Gastrocnemius medialis (tissue), 4 donors: ENCODE data around the gene RNASE11.

Experiments
- POLR2A ChIP-seq, 2 donors: fragments of 450-650 bp; IDR thresholded peaks; one replicate each; pipeline ENCODE4 v1.6.1; 2017; ENCODE audit warnings: antibody characterized with exemption in 2 of 2, mild to moderate bottlenecking in 2 of 2, moderate library complexity in 2 of 2
- TF ChIP-seq, protein P1 (sequence below), 5 experiments: fragments of 450-650 bp in 3 of 5; fragments of 200-600 bp in 2 of 5; sonication (generic) in 2 of 5; IDR thresholded peaks in 4 of 5; conservative IDR thresholded peaks in 1 of 5; 1 replicate in 4 of 5; 2 replicates in 1 of 5; pipeline ENCODE4 v1.5.1; 2016 to 2019; ENCODE audit warnings: antibody characterized with exemption in 5 of 5, mild to moderate bottlenecking in 3 of 5, moderate library complexity in 3 of 5

DNA sequence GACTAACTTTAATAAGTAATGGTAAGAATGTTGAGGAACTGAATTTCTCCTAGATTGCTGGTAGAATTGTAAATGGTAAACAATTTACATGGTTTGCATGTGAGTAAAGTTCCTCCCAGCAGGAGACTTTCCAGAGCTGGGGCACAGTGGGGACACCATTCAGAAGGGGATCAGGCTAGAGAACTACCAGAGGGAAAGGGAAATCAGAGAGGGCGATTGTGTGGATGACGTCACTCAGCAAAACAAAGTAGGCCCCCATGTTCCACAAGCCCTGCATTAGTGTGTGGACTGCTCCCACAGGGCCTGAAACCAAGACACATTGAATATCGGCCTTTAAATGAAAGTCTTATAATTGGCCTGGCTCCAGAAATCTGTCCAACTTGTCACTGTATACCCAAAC, 9.5 kb downstream of the RNASE11 start:
- TF ChIP-seq, protein P1, sequence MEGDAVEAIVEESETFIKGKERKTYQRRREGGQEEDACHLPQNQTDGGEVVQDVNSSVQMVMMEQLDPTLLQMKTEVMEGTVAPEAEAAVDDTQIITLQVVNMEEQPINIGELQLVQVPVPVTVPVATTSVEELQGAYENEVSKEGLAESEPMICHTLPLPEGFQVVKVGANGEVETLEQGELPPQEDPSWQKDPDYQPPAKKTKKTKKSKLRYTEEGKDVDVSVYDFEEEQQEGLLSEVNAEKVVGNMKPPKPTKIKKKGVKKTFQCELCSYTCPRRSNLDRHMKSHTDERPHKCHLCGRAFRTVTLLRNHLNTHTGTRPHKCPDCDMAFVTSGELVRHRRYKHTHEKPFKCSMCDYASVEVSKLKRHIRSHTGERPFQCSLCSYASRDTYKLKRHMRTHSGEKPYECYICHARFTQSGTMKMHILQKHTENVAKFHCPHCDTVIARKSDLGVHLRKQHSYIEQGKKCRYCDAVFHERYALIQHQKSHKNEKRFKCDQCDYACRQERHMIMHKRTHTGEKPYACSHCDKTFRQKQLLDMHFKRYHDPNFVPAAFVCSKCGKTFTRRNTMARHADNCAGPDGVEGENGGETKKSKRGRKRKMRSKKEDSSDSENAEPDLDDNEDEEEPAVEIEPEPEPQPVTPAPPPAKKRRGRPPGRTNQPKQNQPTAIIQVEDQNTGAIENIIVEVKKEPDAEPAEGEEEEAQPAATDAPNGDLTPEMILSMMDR (IDR thresholded peaks at IDR 0.05 in 4 of 5, conservative IDR thresholded peaks at IDR 0.05 in 1 of 5), result no peak
- no peak for TF ChIP-seq POLR2A (IDR thresholded peaks at IDR 0.05)
